ENCODE data around the gene ASGR2. TPM values are rescaled to one million over a fixed set of nuclear protein-coding genes. Genes with fewer than 3 reads are reported as not detected.

ASGR2 gene
- polyA plus RNA-seq, 1 of the 3 experiments (the other 2 are of a cell fraction): not detected

DNA sequence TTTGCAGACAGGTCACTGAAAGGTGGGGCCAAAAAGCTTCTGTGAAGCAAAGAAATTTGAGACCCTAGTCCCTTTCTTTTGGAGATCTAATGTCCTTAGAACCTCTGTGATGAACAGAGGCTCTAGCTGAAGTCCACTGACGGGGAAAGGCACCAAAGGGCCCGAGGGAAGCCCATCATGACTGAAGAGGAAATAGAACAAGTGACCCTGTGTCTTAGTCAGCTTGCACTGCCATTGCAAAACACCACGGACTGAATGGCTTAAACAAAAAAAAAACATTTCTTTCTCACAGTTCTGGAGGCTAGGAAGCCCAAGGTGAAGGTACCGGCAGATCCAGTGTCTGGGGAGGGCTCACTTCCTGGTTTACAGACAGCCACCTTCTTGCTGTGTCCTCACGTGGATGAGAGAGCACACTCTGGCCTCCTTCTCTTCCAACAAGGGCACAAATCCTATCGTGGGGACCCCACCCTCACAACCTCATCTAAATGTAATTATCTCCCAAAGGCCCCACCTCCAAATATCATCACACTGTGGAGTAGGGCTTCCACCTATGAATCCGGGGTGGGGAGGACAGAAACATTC is 24.3 kb upstream of the ASGR2 start:
- no peak for DNase-seq
- H3K36me3 ChIP-seq (replicated peaks in 1 of 2; ENCODE audit: control insufficient read depth in 1 of 2, insufficient read depth in 2 of 2, low read length in 1 of 2): no peaks in the 10 kb centered on the region
- no peak overlapping the region for H3K9ac ChIP-seq
- ChIA-PET CTCF (interaction anchor here (0.6 to 17.9 kb wide), 8 partner anchors 20 to 157 kb away, joined by 3 to 502 read pairs (median 3); partner anchors contain the start of gene SLC16A11), POLR2A (no interaction called here)
- H3K27ac ChIP-seq (ENCODE audit: low read depth in 2 of 2, low read length in 1 of 2): no peak overlapping the region
- H3K9me2 ChIP-seq: no peaks in the 10 kb centered on the region
- H3F3A ChIP-seq (replicated peaks; ENCODE audit: insufficient read depth): no peaks in the 10 kb centered on the region
- H3K4me3 ChIP-seq (ENCODE audit: low read depth in 2 of 2, low read length in 1 of 2): no peak overlapping the region
- no peaks in the 10 kb centered on the region for H3K79me2 ChIP-seq (ENCODE audit: insufficient read depth)
- H3K27me3 ChIP-seq (ENCODE audit: insufficient read depth): peaks cover 90% of the 10 kb centered on the region
- H4K20me1 ChIP-seq (ENCODE audit: insufficient read depth): no peaks in the 10 kb centered on the region
- no peak overlapping the region for H2AFZ ChIP-seq (ENCODE audit: low read depth)
- 8% methylated on average over 7 of the region's 7 CpGs for WGBS (ENCODE audit: low lambda C conversion rate)
- no peak overlapping the region for H3K4me2 ChIP-seq
- TF ChIP-seq MEF2A (IDR thresholded peaks at IDR 0.05; ENCODE audit: borderline replicate concordance, low read depth) (no peak), NRF1 (IDR thresholded peaks at IDR 0.05; ENCODE audit: low read depth, low read length) (no peak), EZH2phosphoT487 (IDR thresholded peaks at IDR 0.05; ENCODE audit: borderline replicate concordance, low read depth) (no peak), RXRA (IDR thresholded peaks at IDR 0.05; ENCODE audit: borderline replicate concordance, low read depth) (no peak), FOXM1 (IDR thresholded peaks at IDR 0.05; ENCODE audit: low read depth) (no peak), JUND (IDR thresholded peaks at IDR 0.05) (no peak), POLR2AphosphoS5 (IDR thresholded peaks at IDR 0.05; ENCODE audit: low read depth, low read length) (no peak), MXI1 (IDR thresholded peaks at IDR 0.05; ENCODE audit: low read depth, low read length) (no peak), IRF3 (IDR thresholded peaks at IDR 0.05; ENCODE audit: low read depth, low read length) (no peak), CHD2 (IDR thresholded peaks at IDR 0.05; ENCODE audit: low read length, partially characterized antibody) (no peak), FOSL2 (IDR thresholded peaks at IDR 0.05; ENCODE audit: borderline replicate concordance, low read depth) (no peak), FOXJ3 (CRISPR knock-in tag; IDR thresholded peaks at IDR 0.05) (no peak), RFX5 (IDR thresholded peaks at IDR 0.05; ENCODE audit: low read length) (no peak), USF2 (IDR thresholded peaks at IDR 0.05; ENCODE audit: borderline replicate concordance, low read depth, low read length) (no peak), RCOR1 (IDR thresholded peaks at IDR 0.05; ENCODE audit: low read length) (no peak), TAF1 (IDR thresholded peaks at IDR 0.05; ENCODE audit: borderline replicate concordance, low read depth, low read length) (no peak), TCF12 (IDR thresholded peaks at IDR 0.05) (no peak), MAX (IDR thresholded peaks at IDR 0.05; ENCODE audit: low read depth) (no peak)
- no peaks in the 10 kb centered on the region for H3K9me3 ChIP-seq
- no peaks in the 10 kb centered on the region for H3K4me1 ChIP-seq (ENCODE audit: control insufficient read depth in 1 of 2, insufficient read depth in 2 of 2, low read depth in 1 of 2, low read length in 1 of 2)

Measured in SK-N-SH (cell line).